Uterus (tissue), 2 donors: Measurements from ENCODE around the gene CDC7.

Source experiments
- POLR2A ChIP-seq, 2 donors: fragments of 450-650 bp; IDR thresholded peaks; one replicate each; pipeline ENCODE4 v1.6.1; 2016; ENCODE audit warnings: antibody characterized with exemption in 2 of 2, mild to moderate bottlenecking in 1 of 2, moderate library complexity in 1 of 2
- TF ChIP-seq, protein P1 (sequence below), 4 experiments: fragments of 200-600 bp in 2 of 4; fragments of 450-650 bp in 2 of 4; sonication (generic) in 2 of 4; IDR thresholded peaks; one replicate each; pipeline ENCODE4 v1.5.1; 2016 to 2019; ENCODE audit warnings: antibody characterized with exemption in 4 of 4, mild to moderate bottlenecking in 2 of 4, moderate library complexity in 1 of 4

GRCh38 chr1:91568261-91568660, 67.6 kb downstream of the CDC7 start:
- no peak for TF ChIP-seq POLR2A (IDR thresholded peaks at IDR 0.05)
- TF ChIP-seq, protein P1, sequence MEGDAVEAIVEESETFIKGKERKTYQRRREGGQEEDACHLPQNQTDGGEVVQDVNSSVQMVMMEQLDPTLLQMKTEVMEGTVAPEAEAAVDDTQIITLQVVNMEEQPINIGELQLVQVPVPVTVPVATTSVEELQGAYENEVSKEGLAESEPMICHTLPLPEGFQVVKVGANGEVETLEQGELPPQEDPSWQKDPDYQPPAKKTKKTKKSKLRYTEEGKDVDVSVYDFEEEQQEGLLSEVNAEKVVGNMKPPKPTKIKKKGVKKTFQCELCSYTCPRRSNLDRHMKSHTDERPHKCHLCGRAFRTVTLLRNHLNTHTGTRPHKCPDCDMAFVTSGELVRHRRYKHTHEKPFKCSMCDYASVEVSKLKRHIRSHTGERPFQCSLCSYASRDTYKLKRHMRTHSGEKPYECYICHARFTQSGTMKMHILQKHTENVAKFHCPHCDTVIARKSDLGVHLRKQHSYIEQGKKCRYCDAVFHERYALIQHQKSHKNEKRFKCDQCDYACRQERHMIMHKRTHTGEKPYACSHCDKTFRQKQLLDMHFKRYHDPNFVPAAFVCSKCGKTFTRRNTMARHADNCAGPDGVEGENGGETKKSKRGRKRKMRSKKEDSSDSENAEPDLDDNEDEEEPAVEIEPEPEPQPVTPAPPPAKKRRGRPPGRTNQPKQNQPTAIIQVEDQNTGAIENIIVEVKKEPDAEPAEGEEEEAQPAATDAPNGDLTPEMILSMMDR (IDR thresholded peaks at IDR 0.05) = no peak
